Breast epithelium (tissue), 4 donors: ENCODE data around the gene CDKN2B-AS1. TPM values are rescaled to one million over a fixed set of nuclear protein-coding genes. Genes with fewer than 3 reads are reported as not detected.
"Not testable (repeated sequence)": the region's sequence is repeated elsewhere in the genome, so short reads cannot be mapped to it uniquely, and the experiment has no call there.

Source experiments
- DNase-seq, 2 donors: peaks; one replicate each; pipeline ENCODE4 v3.0.0-alpha.2; 2019; ENCODE audit warnings: low spot score in 2 of 2
- H3K27ac ChIP-seq, 2 donors: fragments of 200-600 bp; sonication (generic) in 1 of 2; one replicate each; pipeline ENCODE4 v1.5.1; 2016 to 2019; ENCODE audit warnings: mild to moderate bottlenecking in 1 of 2
- H3K27me3 ChIP-seq, 2 donors: fragments of 200-600 bp; sonication (generic) in 1 of 2; one replicate each; pipeline versions ENCODE4 v1.5.1 to v1.6.0; 2017 to 2019; ENCODE audit warnings: control low read depth in 1 of 2, mild to moderate bottlenecking in 1 of 2
- H3K36me3 ChIP-seq: fragments of 200-600 bp; one replicate; pipeline ENCODE4 v1.5.1; 2019
- H3K4me1 ChIP-seq, 2 donors: fragments of 200-600 bp; sonication (generic); one replicate each; pipeline ENCODE4 v1.5.1; 2016 to 2019; ENCODE audit warnings: control low read depth in 1 of 2
- H3K4me3 ChIP-seq, 3 donors: fragments of 200-600 bp; sonication (generic); 1 replicate in 2 of 3; 2 replicates in 1 of 3; pipeline ENCODE4 v1.5.1; 2016 to 2019; ENCODE audit warnings: mild to moderate bottlenecking in 3 of 3, moderate library complexity in 2 of 3
- H3K9me3 ChIP-seq, 2 donors: fragments of 200-600 bp; sonication (generic) in 1 of 2; one replicate each; pipeline ENCODE4 v1.5.1; 2016 to 2019; ENCODE audit warnings: control low read depth in 1 of 2
- POLR2A ChIP-seq: fragments of 450-650 bp; IDR thresholded peaks from one replicate; pipeline ENCODE4 v1.6.1; 2016; ENCODE audit warnings: antibody characterized with exemption, mild to moderate bottlenecking, moderate library complexity
- POLR2AphosphoS5 ChIP-seq, 3 donors: sonication (generic); formaldehyde crosslinking; IDR thresholded peaks; one replicate each; pipeline ENCODE4 v1.6.1; 2017; ENCODE audit warnings: antibody characterized with exemption in 3 of 3
- intact Hi-C: fragments of 100-400 bp; cut with DNase I; formaldehyde crosslinking; loops from one replicate; pipeline ENCODE4 v1.15.1; 2023; ENCODE audit warnings: low total_unique reads
- total RNA-seq, 3 donors: library from RNA; depleted of rRNA; stranded (reverse); fragments of >200 nt; gene quantifications; one replicate each; pipeline ENCODE4 v1.1.0, GENCODE V29; 2016
- TF ChIP-seq, protein P1 (sequence below), 3 donors: fragments of 450-650 bp; IDR thresholded peaks; one replicate each; pipeline ENCODE4 v1.5.1; 2016 to 2017; ENCODE audit warnings: antibody characterized with exemption in 3 of 3, mild to moderate bottlenecking in 3 of 3, moderate library complexity in 3 of 3

CDKN2B-AS1 gene
- total RNA-seq, 3 donors from 2014 or later: 1.3 to 4.6 (median 3.2) TPM

GRCh38 chr9:22053178-22053577 is 58.6 kb downstream of the CDKN2B-AS1 start:
- Histone ChIP-seq H3K9me3 (no peaks in the 10 kb centered on the region), H3K4me3 (no peak overlapping the region), H3K4me1 (no peaks in the 10 kb centered on the region), H3K27me3 (no peaks in the 10 kb centered on the region), H3K36me3 (no peaks in the 10 kb centered on the region), H3K27ac (no peak overlapping the region)
- TF ChIP-seq, protein P1, sequence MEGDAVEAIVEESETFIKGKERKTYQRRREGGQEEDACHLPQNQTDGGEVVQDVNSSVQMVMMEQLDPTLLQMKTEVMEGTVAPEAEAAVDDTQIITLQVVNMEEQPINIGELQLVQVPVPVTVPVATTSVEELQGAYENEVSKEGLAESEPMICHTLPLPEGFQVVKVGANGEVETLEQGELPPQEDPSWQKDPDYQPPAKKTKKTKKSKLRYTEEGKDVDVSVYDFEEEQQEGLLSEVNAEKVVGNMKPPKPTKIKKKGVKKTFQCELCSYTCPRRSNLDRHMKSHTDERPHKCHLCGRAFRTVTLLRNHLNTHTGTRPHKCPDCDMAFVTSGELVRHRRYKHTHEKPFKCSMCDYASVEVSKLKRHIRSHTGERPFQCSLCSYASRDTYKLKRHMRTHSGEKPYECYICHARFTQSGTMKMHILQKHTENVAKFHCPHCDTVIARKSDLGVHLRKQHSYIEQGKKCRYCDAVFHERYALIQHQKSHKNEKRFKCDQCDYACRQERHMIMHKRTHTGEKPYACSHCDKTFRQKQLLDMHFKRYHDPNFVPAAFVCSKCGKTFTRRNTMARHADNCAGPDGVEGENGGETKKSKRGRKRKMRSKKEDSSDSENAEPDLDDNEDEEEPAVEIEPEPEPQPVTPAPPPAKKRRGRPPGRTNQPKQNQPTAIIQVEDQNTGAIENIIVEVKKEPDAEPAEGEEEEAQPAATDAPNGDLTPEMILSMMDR (IDR thresholded peaks at IDR 0.05): no peak
- TF ChIP-seq POLR2A (no peak), POLR2AphosphoS5 (IDR thresholded peaks at IDR 0.05) (no peak)
- intact Hi-C loops: no loop called here
- no peak for DNase-seq

DNA sequence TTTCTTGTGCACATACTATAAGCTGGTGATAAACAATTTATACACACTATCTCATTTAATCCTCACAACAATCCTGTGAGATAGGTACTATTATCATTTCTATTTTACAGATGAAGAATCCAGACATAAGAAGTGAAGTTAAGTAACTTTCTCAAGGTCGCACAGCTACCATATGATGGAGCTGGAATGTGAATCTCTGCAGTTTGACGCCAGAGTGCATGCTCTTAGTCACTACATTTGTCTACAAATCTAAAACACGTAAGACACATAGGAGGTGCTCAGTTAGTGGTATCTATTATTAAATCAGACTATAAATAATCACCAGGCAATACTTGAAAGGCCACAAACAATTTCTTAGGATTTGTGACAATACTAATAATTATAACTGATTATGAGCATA is 59.5 kb downstream of the CDKN2B-AS1 start:
- DNase-seq: no peak
- H3K36me3 ChIP-seq: no peaks in the 10 kb centered on the region
- intact Hi-C loops: no loop called here
- no peaks in the 10 kb centered on the region for H3K4me1 ChIP-seq
- H3K4me3 ChIP-seq: no peak overlapping the region
- H3K27me3 ChIP-seq: no peaks in the 10 kb centered on the region
- H3K9me3 ChIP-seq: no peaks in the 10 kb centered on the region
- no peak overlapping the region for H3K27ac ChIP-seq
- no peak for TF ChIP-seq POLR2AphosphoS5 (IDR thresholded peaks at IDR 0.05)
- TF ChIP-seq POLR2A: no peak
- TF ChIP-seq, protein P1 (IDR thresholded peaks at IDR 0.05): no peak

DNA sequence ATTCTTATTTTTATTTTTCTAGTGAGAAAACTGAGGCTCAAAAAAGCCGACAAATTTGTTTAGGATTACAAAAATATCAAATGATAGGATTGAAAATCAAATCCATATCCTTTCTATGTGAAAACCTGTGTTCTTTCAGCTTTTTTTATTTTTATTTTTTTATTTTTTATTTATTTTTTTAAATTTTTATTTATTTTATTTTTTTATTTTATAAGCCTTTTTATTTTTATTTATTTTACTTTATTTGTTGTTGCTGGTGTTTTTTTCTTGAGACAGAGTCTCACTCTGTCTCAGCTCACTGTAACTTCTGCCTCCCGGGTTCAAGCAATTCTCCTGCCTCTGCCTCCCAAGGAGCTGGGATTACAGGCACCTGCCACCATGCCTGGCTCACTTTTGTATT is 59.9 kb downstream of the CDKN2B-AS1 start:
- no peak for DNase-seq
- no peaks in the 10 kb centered on the region for H3K27me3 ChIP-seq
- H3K4me1 ChIP-seq: no peaks in the 10 kb centered on the region
- intact Hi-C loops: no loop called here
- H3K9me3 ChIP-seq: no peaks in the 10 kb centered on the region
- H3K36me3 ChIP-seq: no peaks in the 10 kb centered on the region
- TF ChIP-seq POLR2A (no peak), POLR2AphosphoS5 (IDR thresholded peaks at IDR 0.05) (no peak)
- TF ChIP-seq, protein P1 (IDR thresholded peaks at IDR 0.05): no peak
- H3K4me3 ChIP-seq: no peak overlapping the region
- no peak overlapping the region for H3K27ac ChIP-seq

DNA sequence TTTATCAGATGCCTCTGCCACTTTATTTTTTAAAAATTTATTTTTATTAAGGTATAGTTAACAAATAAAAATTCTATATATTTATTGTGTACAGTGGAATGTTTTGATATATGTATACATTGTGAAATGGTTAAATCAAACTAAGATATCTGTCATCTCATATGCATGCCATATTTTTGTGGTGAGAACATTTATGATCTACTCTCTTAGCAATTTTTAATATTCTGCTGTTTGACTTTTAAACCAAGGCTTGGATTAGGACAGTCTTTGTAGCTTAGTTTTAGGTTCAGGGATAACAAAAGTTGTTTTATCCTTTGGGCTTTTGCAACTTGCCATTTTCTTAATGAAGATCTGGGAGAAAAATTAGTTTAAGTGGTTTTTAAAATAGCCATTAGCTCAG is 60.5 kb downstream of the CDKN2B-AS1 start:
- intact Hi-C loops: no loop called here
- no peaks in the 10 kb centered on the region for H3K9me3 ChIP-seq
- no peak overlapping the region for H3K27ac ChIP-seq
- no peaks in the 10 kb centered on the region for H3K4me1 ChIP-seq
- H3K27me3 ChIP-seq: no peaks in the 10 kb centered on the region
- no peak overlapping the region for H3K4me3 ChIP-seq
- TF ChIP-seq POLR2A (no peak), POLR2AphosphoS5 (IDR thresholded peaks at IDR 0.05) (no peak)
- TF ChIP-seq, protein P1 (IDR thresholded peaks at IDR 0.05): no peak
- no peaks in the 10 kb centered on the region for H3K36me3 ChIP-seq
- DNase-seq: no peak

DNA sequence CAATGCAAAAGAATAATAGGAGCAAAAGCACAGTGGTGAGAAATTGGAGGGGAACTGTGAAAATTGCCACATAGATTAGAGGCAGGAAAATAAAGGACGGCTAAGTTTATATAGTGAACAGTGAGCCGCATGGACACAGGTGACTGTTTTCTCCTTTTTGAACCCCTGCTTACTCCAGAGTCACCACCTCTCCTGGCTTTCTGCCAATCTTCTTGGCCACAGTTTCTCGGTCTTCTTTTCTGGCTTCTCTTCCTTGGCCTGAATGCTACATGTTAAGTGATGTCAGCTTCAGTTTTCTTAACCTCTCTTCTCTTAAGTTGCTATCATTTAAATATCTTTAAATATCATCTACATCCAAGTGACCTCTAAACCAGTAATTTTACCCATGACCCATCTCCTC is 61.8 kb downstream of the CDKN2B-AS1 start:
- TF ChIP-seq POLR2A (no peak), POLR2AphosphoS5 (IDR thresholded peaks at IDR 0.05) (no peak)
- TF ChIP-seq, protein P1 (IDR thresholded peaks at IDR 0.05): no peak
- intact Hi-C loops: no loop called here
- H3K27ac ChIP-seq: no peak overlapping the region
- no peak overlapping the region for H3K4me3 ChIP-seq
- H3K27me3 ChIP-seq: no peaks in the 10 kb centered on the region
- no peaks in the 10 kb centered on the region for H3K9me3 ChIP-seq
- no peak for DNase-seq
- H3K36me3 ChIP-seq: no peaks in the 10 kb centered on the region
- H3K4me1 ChIP-seq: no peaks in the 10 kb centered on the region

- H3K9me3 ChIP-seq, intact Hi-C loops, H3K36me3 ChIP-seq, H3K4me3 ChIP-seq, DNase-seq, H3K27ac ChIP-seq, H3K4me1 ChIP-seq, H3K27me3 ChIP-seq: not testable (repeated sequence)
These were observed 63.4 kb downstream of the CDKN2B-AS1 start for GRCh38 chr9:22057972-22058371.
